Limb (tissue), 2 donors: Measurements from ENCODE around the gene PTPRU.
"Not testable (repeated sequence)": the region's sequence is repeated elsewhere in the genome, so short reads cannot be mapped to it uniquely, and the experiment has no call there.

ENCODE experiments used
- DNase-seq, 2 donors: peaks; one replicate each; pipeline ENCODE4 v3.0.0-alpha.2; 2016; ENCODE audit errors: extremely low spot score in 2 of 2

Gene PTPRU

DNA sequence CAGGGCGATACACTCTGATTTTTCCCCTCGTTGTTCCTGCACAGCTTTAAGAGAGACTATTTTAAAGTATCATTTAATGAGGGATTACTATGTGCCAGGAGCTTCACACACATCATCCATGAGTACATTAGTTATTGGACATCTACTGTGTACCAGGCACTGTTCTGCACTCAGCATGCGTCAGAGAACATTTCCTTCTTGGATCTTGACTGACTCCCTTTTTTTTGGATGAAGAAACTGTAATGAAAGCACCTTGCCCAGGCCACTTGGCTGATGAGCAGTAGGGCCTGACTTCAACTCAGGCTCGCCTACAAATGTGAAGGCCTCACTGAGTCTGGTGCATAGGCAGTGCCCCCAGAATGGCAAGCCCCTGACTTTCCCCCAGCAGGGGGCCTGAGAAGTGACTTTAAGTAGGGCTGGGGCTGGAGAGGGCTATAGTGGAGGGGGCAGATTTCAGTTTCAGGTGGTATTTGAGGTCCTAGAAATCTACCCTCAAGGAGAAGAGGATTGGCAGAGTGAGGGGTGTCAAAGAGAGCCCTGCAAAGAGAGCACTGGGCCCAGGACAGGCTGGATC lies 50.0 kb downstream of the PTPRU start:
- no peak for DNase-seq

DNA sequence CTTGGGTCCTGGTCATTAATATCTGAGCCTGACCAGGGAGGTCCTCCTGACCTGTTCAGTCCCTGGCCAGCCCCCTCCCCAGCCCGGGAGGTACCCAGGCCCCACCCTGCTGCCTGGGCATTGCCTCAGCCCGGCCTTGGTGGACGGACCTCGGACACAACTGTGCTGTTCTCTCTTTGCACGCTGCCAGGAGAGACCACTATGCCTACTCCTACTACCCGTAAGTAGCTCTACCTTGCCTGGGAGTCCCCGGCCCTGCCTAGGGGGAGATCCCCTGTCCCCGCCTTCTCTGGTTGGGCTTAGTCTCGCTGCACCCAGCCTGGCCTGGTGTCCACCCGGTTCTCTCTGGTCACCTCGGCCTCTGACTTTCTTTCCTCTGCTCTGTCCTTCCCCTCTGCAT lies 53.2 kb downstream of the PTPRU start:
- no peak for DNase-seq

DNA sequence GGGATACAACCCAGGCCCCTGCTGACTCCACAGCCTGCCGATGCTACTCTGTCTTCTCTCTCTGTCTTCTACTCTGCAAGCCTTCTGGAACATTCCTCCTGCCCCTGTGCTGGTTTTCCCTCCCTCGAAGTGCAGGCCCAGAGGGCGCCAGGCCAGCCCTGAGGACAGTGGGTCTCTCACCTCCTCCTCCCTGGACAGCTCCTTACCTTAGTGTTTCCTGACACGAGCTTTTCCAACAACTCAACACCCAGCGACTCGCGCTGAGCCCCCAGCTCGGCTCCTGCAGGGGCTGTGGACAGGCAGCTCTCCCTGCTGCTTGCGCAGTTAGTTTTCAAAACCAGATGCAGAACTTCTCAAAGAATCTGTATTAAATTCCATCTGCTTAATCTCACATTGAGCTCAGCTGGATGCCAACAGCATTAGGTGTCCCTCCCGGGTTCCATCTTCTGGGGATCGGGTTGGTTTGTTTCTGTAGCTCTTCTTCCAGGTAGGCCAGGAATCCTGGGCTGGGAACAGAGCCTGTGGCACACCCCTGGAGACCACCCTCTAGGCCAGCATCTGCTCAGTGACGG lies 54.2 kb downstream of the PTPRU start:
- no peak for DNase-seq

DNA sequence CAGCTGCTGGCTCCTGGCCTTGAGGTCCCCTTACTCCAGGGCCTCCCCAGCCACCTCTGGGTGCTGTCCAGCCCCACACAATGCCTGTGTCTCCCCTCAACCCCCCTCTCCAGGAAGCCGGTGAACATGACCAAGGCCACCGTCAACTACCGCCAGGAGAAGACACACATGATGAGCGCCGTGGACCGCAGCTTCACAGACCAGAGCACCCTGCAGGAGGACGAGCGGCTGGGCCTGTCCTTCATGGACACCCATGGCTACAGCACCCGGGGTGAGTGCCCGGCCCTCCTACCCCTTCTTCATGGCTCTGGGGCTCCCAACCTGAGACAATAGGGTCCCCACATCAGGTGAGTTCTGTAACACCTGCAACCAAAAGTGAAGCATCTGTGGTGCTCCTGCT lies 55.4 kb downstream of the PTPRU start:
- no peak for DNase-seq

- DNase-seq, result no peak
These were observed 56.0 kb downstream of the PTPRU start for GRCh38 chr1:29292344-29292743.

GRCh38 chr1:29297450-29297849 lies 61.1 kb downstream of the PTPRU start:
- no peak for DNase-seq

DNA sequence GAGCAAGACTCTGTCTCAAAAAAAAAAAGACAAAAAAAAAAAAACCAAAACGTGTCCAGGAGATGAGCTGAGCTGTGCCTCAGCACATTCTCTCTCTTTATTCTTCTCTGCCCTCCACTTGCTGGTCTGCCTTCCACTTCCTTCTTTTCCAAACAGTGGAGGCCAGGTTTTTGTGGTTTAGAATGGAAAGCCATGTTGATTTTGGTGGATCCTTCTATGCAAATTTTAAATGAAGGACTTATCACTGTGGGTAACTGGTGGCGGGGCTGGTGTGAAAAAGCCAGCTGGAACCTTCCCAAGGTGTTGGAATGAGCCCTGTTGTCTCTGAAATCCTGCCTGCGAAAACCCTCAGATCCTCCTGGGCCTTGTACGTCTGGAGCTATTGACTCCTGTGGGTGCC lies 61.9 kb downstream of the PTPRU start:
- no peak for DNase-seq

- no peak for DNase-seq
These were observed 63.1 kb downstream of the PTPRU start for GRCh38 chr1:29299446-29299845.

DNA sequence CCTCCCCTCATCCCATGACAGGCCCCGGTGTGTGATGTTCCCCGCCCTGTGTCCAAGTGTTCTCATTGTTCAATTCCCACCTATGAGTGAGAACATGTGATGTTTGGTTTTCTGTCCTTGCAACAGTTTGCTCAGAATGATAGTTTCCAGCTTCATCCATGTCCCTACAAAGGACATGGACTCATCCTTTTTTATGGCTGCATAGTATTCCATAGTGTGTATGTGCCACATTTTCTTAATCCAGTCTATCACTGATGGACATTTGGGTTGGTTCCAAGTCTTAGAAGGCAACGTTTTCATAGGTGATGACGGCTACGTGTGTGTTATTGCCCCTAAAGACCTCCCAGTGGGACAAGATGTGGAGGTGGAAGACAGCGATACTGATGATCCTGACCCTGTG lies 65.4 kb downstream of the PTPRU start:
- not testable (repeated sequence) for DNase-seq

- DNase-seq, result no peak
These were observed 67.1 kb downstream of the PTPRU start for GRCh38 chr1:29303201-29304024.

- no peak for DNase-seq
These were observed 67.8 kb downstream of the PTPRU start for GRCh38 chr1:29304025-29304684.

GRCh38 chr1:29305943-29306342 lies 69.6 kb downstream of the PTPRU start:
- no peak for DNase-seq

GRCh38 chr1:29306471-29307140 lies 70.3 kb downstream of the PTPRU start:
- no peak for DNase-seq

DNA sequence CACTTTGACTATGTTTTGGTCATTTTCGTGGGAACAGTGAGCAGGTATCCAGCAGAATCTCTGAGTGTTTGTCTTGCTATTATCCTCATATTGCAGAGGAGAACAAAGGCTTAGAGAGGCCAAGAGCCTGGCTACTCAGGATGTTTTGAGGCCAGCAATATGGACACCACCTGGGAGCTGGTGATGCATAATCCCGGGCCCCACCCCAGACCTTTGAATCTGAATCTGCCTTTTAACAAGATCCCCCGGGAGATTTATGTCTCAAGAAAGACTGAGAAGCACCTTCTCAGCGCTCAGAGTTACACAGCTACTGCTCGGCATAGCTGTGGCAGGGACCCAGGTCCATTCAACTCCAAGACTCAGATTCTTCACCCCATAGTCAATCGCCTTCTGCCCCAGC lies 72.8 kb downstream of the PTPRU start:
- no peak for DNase-seq

DNA sequence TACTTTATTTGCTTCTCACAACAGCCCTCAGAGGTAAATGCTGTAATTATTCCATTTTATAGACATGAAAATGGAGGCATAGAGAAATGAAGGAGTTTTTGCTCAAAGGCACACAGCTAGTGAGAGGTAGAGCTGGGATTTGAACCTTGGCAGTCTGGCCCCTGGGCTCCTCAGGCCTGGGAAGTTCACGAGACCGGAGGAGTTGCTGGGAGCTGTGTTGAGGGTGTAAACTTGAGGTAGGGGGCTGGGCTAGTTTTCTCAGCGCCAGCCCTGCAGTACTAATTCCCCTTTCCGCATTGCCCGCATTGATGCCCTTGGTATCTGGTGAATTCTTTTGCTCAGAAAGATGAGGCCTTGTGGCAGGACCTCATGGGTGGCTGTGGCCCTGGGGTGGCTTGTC lies 73.3 kb downstream of the PTPRU start:
- no peak for DNase-seq

GRCh38 chr1:29310616-29311180 lies 74.4 kb downstream of the PTPRU start:
- DNase-seq, result no peak

DNA sequence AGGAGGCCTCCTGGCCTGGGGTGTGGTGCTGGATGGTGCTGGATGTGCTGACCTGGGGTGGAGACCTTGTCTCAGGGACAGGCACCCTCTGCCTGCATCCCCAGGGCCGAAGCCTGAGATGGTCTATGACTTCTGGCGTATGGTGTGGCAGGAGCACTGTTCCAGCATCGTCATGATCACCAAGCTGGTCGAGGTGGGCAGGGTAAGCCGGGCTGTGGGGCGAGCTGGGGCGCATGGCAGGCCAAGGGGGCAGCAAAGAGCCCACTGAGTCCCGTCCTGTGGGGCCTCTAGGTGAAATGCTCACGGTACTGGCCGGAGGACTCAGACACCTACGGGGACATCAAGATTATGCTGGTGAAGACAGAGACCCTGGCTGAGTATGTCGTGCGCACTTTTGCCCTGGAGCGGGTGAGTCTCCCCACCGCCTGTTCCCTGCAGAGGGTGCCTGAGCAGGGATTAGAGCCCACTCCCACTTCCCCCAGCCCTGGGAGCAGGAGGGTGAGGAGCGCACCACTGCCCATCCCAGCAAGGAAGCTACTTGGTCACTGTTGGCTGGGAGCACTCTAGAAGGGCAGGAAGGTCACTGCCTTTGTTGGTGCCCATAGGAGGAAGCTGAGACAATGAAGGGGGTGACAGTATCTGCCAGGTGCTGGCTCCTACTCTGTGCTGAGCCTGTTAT lies 75.2 kb downstream of the PTPRU start:
- no peak for DNase-seq

DNA sequence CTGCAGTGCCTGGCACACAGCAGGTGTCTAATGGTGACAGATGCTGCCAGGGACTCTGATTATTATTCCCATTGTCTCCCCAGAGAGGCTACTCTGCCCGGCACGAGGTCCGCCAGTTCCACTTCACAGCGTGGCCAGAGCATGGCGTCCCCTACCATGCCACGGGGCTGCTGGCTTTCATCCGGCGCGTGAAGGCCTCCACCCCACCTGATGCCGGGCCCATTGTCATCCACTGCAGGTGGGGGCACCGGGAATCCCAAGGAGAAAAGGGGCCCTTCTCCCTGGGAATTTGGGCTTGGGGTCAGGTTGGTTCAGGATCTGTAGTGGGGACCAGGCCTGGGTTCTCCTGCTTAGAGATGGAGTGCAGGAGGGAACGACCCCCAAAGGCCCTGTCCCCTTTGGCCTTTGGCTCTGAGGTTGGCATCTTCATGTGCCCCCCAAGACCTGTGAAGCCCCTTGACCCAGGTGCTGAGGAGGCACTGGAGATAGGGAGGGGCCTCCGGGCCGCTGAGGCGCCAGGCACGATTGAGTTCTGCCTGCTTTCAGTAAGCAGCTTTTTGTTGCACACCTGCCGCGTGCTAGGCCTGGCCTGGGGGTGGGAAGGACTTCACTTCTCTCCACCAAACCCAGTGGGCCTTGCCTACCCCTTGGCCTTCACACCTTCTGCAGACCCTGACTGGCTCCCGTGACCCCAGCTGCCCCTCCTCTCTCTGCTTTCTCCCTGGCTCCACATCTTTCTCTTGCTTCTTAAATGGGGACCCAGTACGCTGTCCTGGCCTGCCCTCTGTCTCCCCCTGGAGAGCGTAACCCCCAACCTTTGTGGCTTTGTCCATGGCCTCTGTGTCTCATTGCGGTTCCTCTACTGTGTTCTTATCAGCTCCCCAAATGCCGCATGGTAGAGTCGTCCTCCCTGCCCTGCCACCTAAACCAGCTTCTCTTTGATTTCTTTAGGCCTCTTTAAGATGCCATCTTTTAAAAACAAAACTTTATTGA lies 76.4 kb downstream of the PTPRU start:
- DNase-seq, result no peak

DNA sequence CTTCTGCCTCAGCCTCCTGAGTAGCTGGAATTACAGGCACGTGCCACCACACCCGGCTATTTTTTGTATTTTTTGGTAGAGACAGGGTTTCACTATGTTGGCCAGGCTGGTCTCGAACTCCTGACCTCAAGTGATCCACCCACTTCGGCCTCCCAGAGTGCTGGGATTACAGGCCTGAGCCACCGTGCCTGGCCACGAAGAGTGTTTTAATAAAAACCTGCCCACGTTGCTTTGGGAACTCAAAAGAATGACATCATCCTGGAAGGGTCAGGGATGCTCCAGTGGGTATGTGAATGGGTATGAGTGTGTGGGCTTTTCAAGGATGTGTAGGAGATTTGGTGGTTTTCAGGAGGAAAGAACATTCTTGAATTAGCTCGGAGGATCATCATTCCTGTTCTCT lies 78.4 kb downstream of the PTPRU start:
- not testable (repeated sequence) for DNase-seq

- no peak for DNase-seq
These were observed 78.9 kb downstream of the PTPRU start for GRCh38 chr1:29315262-29315661.
